NCI-H1105 treated with DMSO at 0.1 percent for 48 hours (cell line): ENCODE measurements around the gene TBC1D22B.
"Not testable (repeated sequence)": the region's sequence is repeated elsewhere in the genome, so short reads cannot be mapped to it uniquely, and the experiment has no call there.

ENCODE experiments used
- DNase-seq: peaks from one replicate; lab custom pipeline; 2025; lab: John Stamatoyannopoulos, UW

TBC1D22B gene

GRCh38 chr6:37321516-37322415, 64.2 kb downstream of the TBC1D22B start:
- no peak for DNase-seq

- DNase-seq: peak; percentile 45
Observed at GRCh38 chr6:37323580-37323979, 66.0 kb downstream of the TBC1D22B start.

GRCh38 chr6:37324131-37325033, 66.8 kb downstream of the TBC1D22B start:
- DNase-seq: no peak

- not testable (repeated sequence) for DNase-seq
Observed at GRCh38 chr6:37330345-37330744, 72.8 kb downstream of the TBC1D22B start.

GRCh38 chr6:37331047-37331446, 73.5 kb downstream of the TBC1D22B start:
- no peak for DNase-seq

GRCh38 chr6:37332894-37333293, 75.3 kb downstream of the TBC1D22B start:
- no peak for DNase-seq

- DNase-seq: no peak
Observed at GRCh38 chr6:37334047-37334446, 76.5 kb downstream of the TBC1D22B start.

GRCh38 chr6:37338317-37338716, 80.7 kb downstream of the TBC1D22B start:
- not testable (repeated sequence) for DNase-seq

- no peak for DNase-seq
Observed at GRCh38 chr6:37338745-37339255, 81.2 kb downstream of the TBC1D22B start.

- DNase-seq: no peak
Observed at GRCh38 chr6:37339741-37340638, 82.4 kb downstream of the TBC1D22B start.

- no peak for DNase-seq
Observed at GRCh38 chr6:37340639-37340943, 83.0 kb downstream of the TBC1D22B start.

- DNase-seq: no peak
Observed at GRCh38 chr6:37343248-37343647, 85.7 kb downstream of the TBC1D22B start.

- no peak for DNase-seq
Observed at GRCh38 chr6:37344308-37344707, 86.7 kb downstream of the TBC1D22B start.

GRCh38 chr6:37345804-37346203, 88.2 kb downstream of the TBC1D22B start:
- not testable (repeated sequence) for DNase-seq

GRCh38 chr6:37347177-37347576, 89.6 kb downstream of the TBC1D22B start:
- no peak for DNase-seq

- no peak for DNase-seq
Observed at GRCh38 chr6:37347670-37348111, 90.1 kb downstream of the TBC1D22B start.

- no peak for DNase-seq
Observed at GRCh38 chr6:37351027-37351426, 93.5 kb downstream of the TBC1D22B start.

- DNase-seq: no peak
Observed at GRCh38 chr6:37352384-37352783, 94.8 kb downstream of the TBC1D22B start.

- DNase-seq: peak; percentile 91
Observed at GRCh38 chr6:37353761-37354525, 96.4 kb downstream of the TBC1D22B start, which contains the start of gene RNF8. RNF8 (plus strand) TSS chr6:37353983; CDS start chr6:37354165, 182 bp downstream.

GRCh38 chr6:37354526-37355384, 97.2 kb downstream of the TBC1D22B start:
- peak; percentile 17 for DNase-seq
